Activated CD8-positive, alpha-beta T cell treated with anti-CD3 and anti-CD28 coated beads, Interleukin-2, amount 10 ng/mL, durations not matched to agents 7 days and 5 days (primary cell): ENCODE data around the gene PPP6R3. TPM values are rescaled to one million over a fixed set of nuclear protein-coding genes. Genes with fewer than 3 reads are reported as not detected.
"Not testable (repeated sequence)": the region's sequence is repeated elsewhere in the genome, so short reads cannot be mapped to it uniquely, and the experiment has no call there.

Experiments
- ATAC-seq: fragments of 150-1000 bp; cut with Tn5 transposase; one replicate; pipeline ENCODE4 v1.10.0; 2021; ENCODE audit warnings: moderate library complexity
- CTCF ChIA-PET: fragments of 350-600 bp; sonication (Branson Sonifier 250); formaldehyde crosslinking; loops from one replicate; lab custom pipeline; 2021; ENCODE audit warnings: antibody characterized with exemption; lab: Charles Lee
- POLR2A ChIA-PET: fragments of 350-600 bp; sonication (Branson Sonifier 250); formaldehyde crosslinking; loops from one replicate; lab custom pipeline; 2021; ENCODE audit warnings: antibody characterized with exemption; lab: Charles Lee
- DNase-seq: peaks from one replicate; pipeline ENCODE4 v3.0.0-alpha.2; 2020
- H3K27ac Mint-ChIP-seq: one replicate; pipeline ENCODE4 v1.8.0; 2021; ENCODE audit warnings: mild to moderate bottlenecking, mixed read lengths
- H3K27me3 Mint-ChIP-seq: one replicate; pipeline ENCODE4 v1.8.0; 2021; ENCODE audit warnings: low read depth, mixed read lengths
- H3K36me3 Mint-ChIP-seq: one replicate; pipeline ENCODE4 v1.8.0; 2021; ENCODE audit warnings: low read depth, mixed read lengths
- H3K4me1 Mint-ChIP-seq: one replicate; pipeline ENCODE4 v1.8.0; 2021; ENCODE audit warnings: low read depth, mixed read lengths
- H3K4me3 Mint-ChIP-seq: one replicate; pipeline ENCODE4 v1.8.0; 2021; ENCODE audit warnings: mild to moderate bottlenecking, mixed read lengths
- H3K9me3 Mint-ChIP-seq: one replicate; pipeline ENCODE4 v1.8.0; 2022; ENCODE audit warnings: mixed read lengths; ENCODE audit not compliant: insufficient read depth
- total RNA-seq, 2 experiments: library from RNA; stranded (reverse); gene quantifications; one replicate each; pipeline ENCODE4 v1.2.3, GENCODE V29; 2021

The PPP6R3 gene
- total RNA-seq, 2 experiments from 2014 or later, result 114 to 120 TPM

DNA sequence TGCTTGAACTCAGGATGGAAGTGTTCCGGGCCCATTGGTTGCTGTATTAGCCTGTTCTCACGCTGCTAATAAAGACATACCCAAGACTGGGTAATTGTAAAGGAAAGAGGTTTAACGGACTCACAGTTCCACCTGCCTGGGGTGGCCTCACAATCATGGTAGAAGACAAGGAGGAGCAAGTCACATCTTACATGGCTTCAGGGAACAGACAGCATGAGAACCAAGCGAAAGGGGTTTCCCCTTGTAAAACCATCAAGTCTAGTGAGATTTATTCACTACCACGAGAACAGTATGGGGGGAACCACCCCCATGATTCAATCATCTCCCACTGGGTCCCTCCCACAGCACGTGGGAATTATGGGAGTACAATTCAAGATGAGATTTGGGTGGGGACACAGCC lies 12.6 kb upstream of the PPP6R3 start:
- DNase-seq, H3K4me1 Mint-ChIP-seq, ATAC-seq, H3K27ac Mint-ChIP-seq, POLR2A ChIA-PET, H3K9me3 Mint-ChIP-seq, H3K27me3 Mint-ChIP-seq, H3K4me3 Mint-ChIP-seq: not testable (repeated sequence)
- H3K36me3 Mint-ChIP-seq, result peaks cover 16% of the 10 kb centered on the region
- CTCF ChIA-PET, result interaction anchor here (3.4 kb wide), 1 partner anchor 190 kb away, joined by 9 read pairs; no protein-coding TSS in a partner anchor

DNA sequence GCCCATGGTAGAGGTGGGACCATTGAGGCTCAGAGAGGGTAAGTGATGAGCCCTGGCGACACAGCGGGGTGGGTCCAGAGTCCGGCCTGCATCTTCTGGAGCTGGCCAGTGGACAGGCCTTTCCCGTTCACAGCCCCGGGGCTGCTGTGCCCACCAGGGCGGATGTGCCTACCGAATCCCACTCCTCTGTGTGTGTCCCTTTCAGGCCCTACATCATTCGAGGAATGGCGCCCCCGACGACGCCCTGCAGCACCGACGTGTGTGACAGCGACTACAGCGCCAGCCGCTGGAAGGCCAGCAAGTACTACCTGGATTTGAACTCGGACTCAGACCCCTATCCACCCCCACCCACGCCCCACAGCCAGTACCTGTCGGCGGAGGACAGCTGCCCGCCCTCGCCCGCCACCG lies 11.9 kb upstream of the PPP6R3 start:
- CTCF ChIA-PET, result interaction anchor here (3.4 kb wide), 1 partner anchor 191 kb away, joined by 9 read pairs; no protein-coding TSS in a partner anchor
- Mint-ChIP-seq H3K27ac (no peak overlapping the region), H3K27me3 (no peaks in the 10 kb centered on the region), H3K36me3 (peaks cover 16% of the 10 kb centered on the region), H3K4me1 (peaks cover 5% of the 10 kb centered on the region), H3K9me3 (no peaks in the 10 kb centered on the region), H3K4me3 (no peak overlapping the region)
- ATAC-seq (no peak), DNase-seq (no peak)
- POLR2A ChIA-PET, result no interaction called here

DNA sequence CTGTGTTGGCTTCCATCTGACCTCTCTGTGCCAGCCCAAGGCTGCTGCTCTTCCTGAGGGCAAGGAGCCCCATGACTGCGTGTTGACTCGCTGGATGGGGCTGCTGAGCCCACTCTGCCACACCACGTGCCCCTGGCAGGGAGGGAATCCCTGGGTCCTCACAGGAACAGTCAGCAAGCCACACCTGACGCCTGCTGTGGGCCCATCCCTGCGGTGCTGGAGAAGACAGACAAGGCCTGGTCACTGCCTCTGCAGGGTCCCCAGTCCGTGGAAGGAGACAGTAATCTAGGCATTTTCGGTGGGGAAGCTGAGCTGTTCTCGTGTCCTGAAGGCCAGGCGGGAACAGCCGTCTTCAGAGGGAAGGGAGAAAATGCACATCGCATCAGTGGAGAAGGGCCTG lies 10.6 kb upstream of the PPP6R3 start:
- Mint-ChIP-seq H3K9me3 (no peaks in the 10 kb centered on the region), H3K27ac (no peak overlapping the region), H3K4me1 (peaks cover 5% of the 10 kb centered on the region), H3K27me3 (no peaks in the 10 kb centered on the region), H3K36me3 (peaks cover 16% of the 10 kb centered on the region), H3K4me3 (no peak overlapping the region)
- DNase-seq, result no peak
- POLR2A ChIA-PET, result interaction anchor here (0.6 kb wide), 1 partner anchor 1445 kb away, joined by 3 read pairs; no protein-coding TSS in a partner anchor
- CTCF ChIA-PET, result interaction anchor here (3.4 kb wide), 1 partner anchor 192 kb away, joined by 9 read pairs; no protein-coding TSS in a partner anchor
- no peak for ATAC-seq

DNA sequence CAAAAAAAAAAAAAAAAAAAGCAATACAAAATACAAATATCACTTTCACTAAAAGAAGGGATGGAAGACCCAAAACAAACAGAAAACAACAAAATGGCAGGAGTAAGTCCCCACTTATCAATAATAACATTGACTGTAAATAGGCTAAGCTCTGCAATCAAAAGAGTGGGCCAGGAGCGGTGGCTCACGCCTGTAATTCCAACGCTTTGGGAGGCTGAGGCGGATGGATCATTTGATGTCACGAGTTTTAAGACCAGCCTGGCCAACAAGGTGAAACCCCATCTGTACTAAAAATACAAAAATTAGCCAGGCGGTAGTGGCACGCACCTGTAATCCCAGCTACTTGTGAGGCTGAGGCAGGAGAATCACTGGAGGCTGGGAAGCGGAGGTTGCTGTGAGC lies 9.8 kb upstream of the PPP6R3 start:
- Mint-ChIP-seq H3K4me3 (no peak overlapping the region), H3K9me3 (no peaks in the 10 kb centered on the region), H3K4me1 (peaks cover 5% of the 10 kb centered on the region), H3K27me3 (peaks cover 1% of the 10 kb centered on the region), H3K27ac (no peak overlapping the region), H3K36me3 (peaks cover 16% of the 10 kb centered on the region)
- POLR2A ChIA-PET, result no interaction called here
- CTCF ChIA-PET, result interaction anchor here (3.4 kb wide), 1 partner anchor 193 kb away, joined by 9 read pairs; no protein-coding TSS in a partner anchor
- DNase-seq, result no peak
- no peak for ATAC-seq

DNA sequence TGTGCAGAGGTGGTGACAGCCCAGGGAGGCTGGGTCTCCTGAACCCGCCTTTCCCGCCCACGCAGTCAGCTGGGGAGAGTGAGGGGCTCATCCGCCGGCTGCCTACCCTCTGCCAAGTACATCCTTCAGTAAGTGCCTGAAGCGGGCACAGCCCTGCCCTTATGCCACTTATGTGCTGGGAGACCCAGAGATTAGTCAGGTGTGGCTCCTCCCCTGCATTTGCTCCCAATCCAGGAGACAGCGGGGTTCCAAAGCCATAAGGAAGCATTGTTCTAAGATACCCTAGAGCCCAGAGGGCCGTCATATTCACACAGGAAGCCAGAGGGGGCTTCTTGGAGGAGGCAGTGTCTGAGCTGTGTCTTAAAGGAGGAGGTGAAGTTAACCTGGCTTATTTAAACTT lies 5.8 kb upstream of the PPP6R3 start:
- Mint-ChIP-seq H3K9me3 (no peaks in the 10 kb centered on the region), H3K36me3 (peaks cover 3% of the 10 kb centered on the region), H3K4me1 (peaks cover 7% of the 10 kb centered on the region), H3K4me3 (no peak overlapping the region), H3K27me3 (peaks cover 2% of the 10 kb centered on the region), H3K27ac (no peak overlapping the region)
- ChIA-PET POLR2A (no interaction called here), CTCF (no interaction called here)
- no peak for ATAC-seq
- DNase-seq, result no peak

DNA sequence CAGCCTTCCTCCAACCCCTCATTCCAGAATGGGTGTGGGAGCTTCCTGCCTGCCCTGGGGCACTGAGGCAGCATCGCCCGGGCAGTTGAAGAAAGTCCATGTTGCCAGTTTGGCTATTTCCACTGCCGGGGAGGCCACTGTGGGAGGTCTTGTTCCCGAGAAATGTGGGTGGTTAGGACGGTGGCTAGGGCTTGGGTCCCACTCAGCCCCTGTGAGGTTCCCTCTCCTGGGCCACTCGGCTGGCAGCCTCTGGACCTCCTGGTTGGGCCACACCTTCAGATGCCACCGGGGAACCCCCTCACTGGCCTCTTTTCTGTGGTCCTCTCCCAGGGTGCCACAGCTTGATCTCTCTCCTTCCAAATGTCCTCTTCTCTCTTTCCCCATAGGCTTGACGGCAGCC lies 5.1 kb upstream of the PPP6R3 start:
- ChIA-PET CTCF (no interaction called here), POLR2A (no interaction called here)
- ATAC-seq (no peak), DNase-seq (no peak)
- H3K4me1 Mint-ChIP-seq, result peaks cover 9% of the 10 kb centered on the region
- no peak overlapping the region for H3K4me3 Mint-ChIP-seq
- no peaks in the 10 kb centered on the region for H3K36me3 Mint-ChIP-seq
- H3K27me3 Mint-ChIP-seq, result peaks cover 2% of the 10 kb centered on the region
- no peaks in the 10 kb centered on the region for H3K9me3 Mint-ChIP-seq
- no peak overlapping the region for H3K27ac Mint-ChIP-seq

DNA sequence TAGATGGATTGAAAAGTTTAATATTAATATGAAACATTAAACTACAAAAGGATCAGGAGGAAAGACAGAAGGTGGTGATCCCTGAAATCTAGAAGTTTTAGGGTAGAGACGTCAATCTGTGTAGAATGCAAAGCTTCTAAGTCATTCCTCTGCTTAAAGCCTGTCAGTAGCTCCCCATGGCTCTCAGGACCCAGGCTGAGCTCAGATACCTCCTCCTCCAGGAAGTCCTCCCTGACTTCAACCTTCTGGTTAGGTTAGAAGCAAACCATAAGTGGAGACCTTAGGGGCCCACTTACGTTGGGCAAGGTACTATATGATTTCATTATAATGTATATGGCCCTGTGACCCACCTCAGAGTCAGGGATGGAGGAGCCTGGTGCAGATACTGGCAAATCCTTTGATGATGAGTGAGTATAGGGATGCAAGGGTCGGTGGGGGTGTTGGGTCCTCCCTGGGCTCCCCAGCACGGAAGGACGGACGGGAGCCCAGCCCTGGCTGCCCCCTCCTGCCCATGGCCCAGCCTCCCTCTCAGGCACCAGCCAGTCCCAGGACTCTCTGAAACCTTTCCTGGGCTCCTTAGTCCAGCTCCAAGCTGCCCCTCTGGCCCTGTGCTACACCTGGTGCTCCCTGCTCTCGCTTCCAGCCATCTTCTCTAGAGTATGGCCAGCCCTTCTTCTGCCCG lies 3.2 kb upstream of the PPP6R3 start:
- POLR2A ChIA-PET, result no interaction called here
- Mint-ChIP-seq H3K4me1 (peaks cover 10% of the 10 kb centered on the region), H3K27me3 (peaks cover 2% of the 10 kb centered on the region), H3K9me3 (no peaks in the 10 kb centered on the region), H3K36me3 (peaks cover 4% of the 10 kb centered on the region), H3K4me3 (no peak overlapping the region), H3K27ac (no peak overlapping the region)
- ATAC-seq (no peak), DNase-seq (no peak)
- CTCF ChIA-PET, result interaction anchor here (1.2 kb wide), 1 partner anchor 200 kb away, joined by 3 read pairs; no protein-coding TSS in a partner anchor

DNA sequence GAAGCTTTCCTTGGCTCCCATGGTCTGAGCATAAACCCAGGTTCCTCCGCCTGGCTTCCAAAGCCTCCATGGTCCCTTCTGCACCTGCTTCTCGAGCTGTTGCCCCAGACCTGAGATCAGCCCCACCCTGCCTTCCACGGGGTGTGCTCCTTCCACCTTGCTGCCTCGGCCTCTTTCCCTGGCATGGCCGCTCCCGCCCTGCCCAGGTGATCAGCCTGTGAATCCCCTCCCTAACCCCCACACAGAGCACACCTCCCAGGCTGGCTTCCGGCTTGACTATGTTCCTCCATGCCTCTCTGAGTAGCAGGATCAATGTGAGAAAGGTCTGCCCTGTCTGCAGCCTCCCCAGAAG lies 2.7 kb upstream of the PPP6R3 start:
- Mint-ChIP-seq H3K36me3 (peaks cover 9% of the 10 kb centered on the region), H3K4me3 (no peak overlapping the region), H3K4me1 (peaks cover 15% of the 10 kb centered on the region), H3K27me3 (peaks cover 2% of the 10 kb centered on the region), H3K9me3 (no peaks in the 10 kb centered on the region), H3K27ac (no peak overlapping the region)
- DNase-seq (no peak), ATAC-seq (no peak)
- CTCF ChIA-PET, result no interaction called here
- POLR2A ChIA-PET, result no interaction called here

DNA sequence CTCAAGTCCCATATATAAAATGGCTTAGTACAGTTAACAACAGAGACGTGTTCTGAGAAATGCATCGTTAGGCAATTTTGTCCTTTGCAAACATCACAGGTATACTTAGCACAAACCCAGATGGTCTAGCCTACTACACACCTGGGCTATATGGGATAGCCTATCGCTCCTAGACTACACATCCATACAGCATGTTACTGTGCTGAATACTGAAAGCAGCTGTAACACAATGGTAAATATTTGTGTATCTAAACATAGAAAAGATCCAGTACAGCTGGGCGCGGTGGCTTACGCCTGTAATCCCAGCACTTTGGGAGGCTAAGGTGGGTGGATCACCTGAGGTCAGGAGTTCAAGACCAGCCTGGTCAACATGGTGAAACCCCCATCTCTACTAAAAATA lies 2.2 kb upstream of the PPP6R3 start:
- POLR2A ChIA-PET, H3K27ac Mint-ChIP-seq, H3K9me3 Mint-ChIP-seq, DNase-seq, H3K27me3 Mint-ChIP-seq, ATAC-seq, H3K36me3 Mint-ChIP-seq, H3K4me3 Mint-ChIP-seq: not testable (repeated sequence)
- CTCF ChIA-PET, result interaction anchor here (1.0 kb wide), 1 partner anchor 250 kb away, joined by 3 read pairs; no protein-coding TSS in a partner anchor
- peaks cover 17% of the 10 kb centered on the region for H3K4me1 Mint-ChIP-seq

DNA sequence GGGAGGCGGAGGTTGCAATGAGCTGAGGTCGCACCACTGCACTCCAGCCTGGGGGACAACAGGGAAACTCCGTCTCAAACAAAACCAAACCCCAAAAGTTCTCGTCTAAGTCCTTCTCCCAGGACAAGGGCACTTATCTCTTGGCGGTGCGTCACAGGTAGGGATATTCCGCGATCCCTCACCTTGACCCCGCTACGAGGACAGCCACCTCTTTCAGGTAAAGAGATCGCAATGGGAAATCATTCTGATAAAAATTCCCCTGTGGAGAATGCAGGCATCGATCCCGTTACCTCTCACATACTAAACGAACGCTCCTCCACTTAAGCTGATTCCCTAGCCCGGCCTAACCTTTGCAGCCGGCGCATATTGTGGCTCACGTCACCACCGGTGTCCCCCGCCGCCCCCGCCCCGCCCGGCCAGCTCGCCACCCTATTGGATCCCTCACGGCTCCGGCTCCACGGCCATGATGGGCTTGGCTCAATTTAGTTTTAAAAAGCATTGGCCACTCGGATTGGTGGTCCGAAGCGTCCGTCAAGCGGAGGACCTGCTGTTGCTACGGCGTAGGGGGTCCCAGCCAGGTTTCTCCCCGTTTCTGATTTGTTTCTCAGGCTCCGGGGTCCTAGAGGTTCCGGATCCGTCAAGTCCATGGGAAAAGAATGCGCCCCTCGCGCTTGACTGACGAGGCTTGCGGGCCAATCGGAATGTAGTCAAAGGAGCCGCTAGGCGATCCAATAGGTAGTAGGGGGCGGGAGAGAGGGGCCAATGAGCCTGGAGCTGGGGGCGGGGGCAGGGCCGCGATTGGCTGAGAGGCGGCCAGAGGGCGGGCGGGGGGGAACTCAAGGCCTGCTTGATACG lies 439 bp upstream of the PPP6R3 start:
- Mint-ChIP-seq H3K4me3 (peak overlapping the region; percentile 92), H3K27ac (peak overlapping the region; percentile 97), H3K27me3 (peaks cover 2% of the 10 kb centered on the region), H3K36me3 (peaks cover 18% of the 10 kb centered on the region), H3K9me3 (no peaks in the 10 kb centered on the region), H3K4me1 (peaks cover 33% of the 10 kb centered on the region)
- ChIA-PET POLR2A (interaction anchor here (0.8 to 0.9 kb wide), 2 partner anchors 9 to 69 kb away, joined by 3 read pairs; no protein-coding TSS in a partner anchor), CTCF (interaction anchor here (0.9 to 1.4 kb wide), 6 partner anchors 70 to 189 kb away, joined by 3 to 4 read pairs (median 4); no protein-coding TSS in a partner anchor)
- ATAC-seq, result peak; percentile 92
- DNase-seq, result peak; percentile 97

DNA sequence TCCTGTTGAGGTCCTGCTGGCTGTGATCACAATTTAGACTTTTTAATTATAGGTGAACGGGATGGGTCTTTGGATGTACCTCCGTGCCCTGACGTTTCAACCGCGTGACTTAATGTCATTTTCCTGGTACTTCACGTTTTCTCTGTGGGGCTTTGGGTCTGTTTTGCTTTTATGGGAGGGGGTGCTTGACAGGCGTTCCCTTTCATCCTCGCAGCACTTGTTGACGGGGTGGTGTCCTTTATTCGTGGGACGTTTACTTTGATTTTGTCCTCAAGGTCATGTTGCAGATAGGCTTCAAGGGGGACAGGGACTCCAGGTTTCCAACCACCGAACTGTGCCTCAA lies 994 bp downstream of the PPP6R3 start:
- ChIA-PET CTCF (interaction anchor here (1.3 kb wide), 1 partner anchor 89 kb away, joined by 5 read pairs; no protein-coding TSS in a partner anchor), POLR2A (interaction anchor here (0.6 to 0.9 kb wide), 2 partner anchors 66 to 86 kb away, joined by 3 read pairs; no protein-coding TSS in a partner anchor)
- H3K27me3 Mint-ChIP-seq, result no peaks in the 10 kb centered on the region
- H3K4me3 Mint-ChIP-seq, result peak overlapping the region; percentile 72
- DNase-seq (no peak), ATAC-seq (no peak)
- peak overlapping the region; percentile 89 for H3K27ac Mint-ChIP-seq
- no peaks in the 10 kb centered on the region for H3K9me3 Mint-ChIP-seq
- H3K4me1 Mint-ChIP-seq, result peaks cover 42% of the 10 kb centered on the region
- H3K36me3 Mint-ChIP-seq, result peaks cover 26% of the 10 kb centered on the region
